PC-3 (cell line): Measurements from ENCODE around the gene STK24. TPM values are rescaled to one million over a fixed set of nuclear protein-coding genes. Genes with fewer than 3 reads are reported as not detected.

ENCODE experiments used
- ATAC-seq: fragments of 200-7000 bp; cut with Tn5 transposase; 2 replicates; pipeline ENCODE4 v1.9.1; 2020; ENCODE audit warnings: mild to moderate bottlenecking, moderate library complexity
- BruUV-seq: library from RNA; stranded (reverse); fragments of 400-500 nt; replicated peaks from 2 replicates; lab custom pipeline; 2021; lab: Mats Ljungman, UMichigan
- CTCF ChIA-PET: fragments of 300-600 bp; sonication (Branson Sonifier 250); formaldehyde crosslinking; loops from one replicate; lab custom pipeline; 2022; ENCODE audit warnings: antibody characterized with exemption; lab: Charles Lee
- POLR2A ChIA-PET: fragments of 300-600 bp; sonication (Branson Sonifier 250); formaldehyde crosslinking; loops from one replicate; lab custom pipeline; 2022; ENCODE audit warnings: antibody characterized with exemption; ENCODE audit not compliant: unreplicated experiment; lab: Charles Lee
- DNase-seq: peaks from one replicate; pipeline ENCODE4 v3.0.0-alpha.2; 2015
- H2AFZ ChIP-seq: fragments of 300-600 bp; sonication (generic); 2 replicates; pipeline ENCODE4 v1.6.0; 2016; ENCODE audit warnings: antibody characterized with exemption, low read length
- H3F3A ChIP-seq: fragments of 300-600 bp; sonication (generic); one replicate; pipeline ENCODE4 v1.6.0; 2017; ENCODE audit warnings: antibody characterized with exemption, low read length, control low read depth, mild to moderate bottlenecking; ENCODE audit not compliant: unreplicated experiment
- H3K27ac ChIP-seq: fragments of 300-600 bp; sonication (generic); 2 replicates; pipeline ENCODE4 v1.5.1; 2016; ENCODE audit warnings: mild to moderate bottlenecking, low read length
- H3K27me3 ChIP-seq: fragments of 300-600 bp; sonication (generic); 2 replicates; pipeline ENCODE4 v1.6.1; 2016; ENCODE audit warnings: low read length, mixed read lengths
- H3K36me3 ChIP-seq: fragments of 300-600 bp; sonication (generic); 2 replicates; pipeline ENCODE4 v1.6.1; 2016; ENCODE audit warnings: low read depth, mixed run types, low read length, mixed read lengths
- H3K4me1 ChIP-seq: fragments of 300-600 bp; sonication (generic); 2 replicates; pipeline ENCODE4 v1.5.1; 2016; ENCODE audit warnings: low read length; ENCODE audit not compliant: insufficient read depth
- H3K4me2 ChIP-seq: fragments of 300-600 bp; sonication (generic); 2 replicates; pipeline ENCODE4 v1.6.0; 2016; ENCODE audit warnings: low read length
- H3K4me3 ChIP-seq: fragments of 300-600 bp; sonication (generic); 2 replicates; pipeline ENCODE4 v1.5.1; 2016; ENCODE audit warnings: mild to moderate bottlenecking, low read length, mixed read lengths
- H3K79me2 ChIP-seq: fragments of 300-600 bp; sonication (generic); 2 replicates; pipeline ENCODE4 v1.6.1; 2017; ENCODE audit warnings: low read length, mixed read lengths
- H3K9ac ChIP-seq: fragments of 300-600 bp; sonication (generic); 2 replicates; pipeline ENCODE4 v1.6.0; 2016; ENCODE audit warnings: mild to moderate bottlenecking, low read length
- H3K9me2 ChIP-seq: fragments of 300-600 bp; sonication (generic); replicated peaks from 2 replicates; pipeline ENCODE4 v1.6.1; 2016; ENCODE audit warnings: mixed run types, low read length, mixed read lengths
- H3K9me3 ChIP-seq: fragments of 300-600 bp; sonication (generic); 2 replicates; pipeline ENCODE4 v1.6.1; 2016; ENCODE audit warnings: low read length, mixed read lengths
- H4K20me1 ChIP-seq: fragments of 300-600 bp; sonication (generic); 2 replicates; pipeline ENCODE4 v1.6.1; 2016; ENCODE audit warnings: low read length, mixed read lengths
- EZH2 ChIP-seq: fragments of 300-600 bp; sonication (generic); IDR thresholded peaks from one replicate; pipeline ENCODE4 v1.6.1; 2017; ENCODE audit warnings: antibody characterized with exemption, mild to moderate bottlenecking, low read length; ENCODE audit not compliant: unreplicated experiment
- EZH2phosphoT487 ChIP-seq: fragments of 300-600 bp; sonication (generic); IDR thresholded peaks from 2 replicates; pipeline ENCODE4 v1.6.1; 2018; ENCODE audit warnings: mild to moderate bottlenecking, antibody characterized with exemption, low read length, borderline replicate concordance
- intact Hi-C: fragments of 100-400 bp; cut with micrococcal nuclease; formaldehyde crosslinking; loops from 2 replicates; pipeline ENCODE4 v1.9.0; 2023
- total RNA-seq: library from RNA; depleted of rRNA; stranded (reverse); fragments of >200 nt; gene quantifications from 2 replicates; pipeline ENCODE4 v1.2.3, GENCODE V29; 2014
- TF ChIP-seq, protein P1 (sequence below): fragments of 300-600 bp; sonication (generic); conservative IDR thresholded peaks from 2 replicates; pipeline ENCODE4 v1.5.1; 2017; ENCODE audit warnings: antibody characterized with exemption, low read depth, mild to moderate bottlenecking, low read length

The STK24 gene
- total RNA-seq, 1 experiment from 2014 or later: 52.4 TPM

DNA sequence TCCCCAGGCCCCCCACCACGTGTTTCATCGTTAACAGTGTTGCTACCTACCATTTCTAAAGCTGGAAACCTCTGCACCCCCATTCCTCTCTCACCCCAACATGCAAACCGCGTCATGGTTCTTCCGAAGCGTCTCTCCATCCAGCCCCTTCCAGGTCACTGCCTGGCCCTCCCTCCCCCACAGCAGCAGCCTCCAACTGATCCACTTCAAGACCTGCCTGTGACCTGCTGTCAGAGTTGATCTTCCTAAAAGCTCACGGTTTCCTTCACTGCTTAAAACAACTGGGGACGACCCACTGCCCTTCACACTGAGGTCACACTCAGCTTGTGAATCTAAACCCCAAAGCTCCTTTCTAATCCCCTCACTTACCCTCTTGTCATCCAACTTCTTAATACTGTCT is 47.7 kb downstream of the STK24 start:
- peaks cover 100% of the 10 kb centered on the region for H3K79me2 ChIP-seq
- H3F3A ChIP-seq: no peaks in the 10 kb centered on the region
- H3K4me3 ChIP-seq: no peak overlapping the region
- H3K9me3 ChIP-seq: no peaks in the 10 kb centered on the region
- H3K27me3 ChIP-seq: no peaks in the 10 kb centered on the region
- H3K9ac ChIP-seq: no peak overlapping the region
- H4K20me1 ChIP-seq: peaks cover 30% of the 10 kb centered on the region
- no peak for DNase-seq
- H3K36me3 ChIP-seq: no peaks in the 10 kb centered on the region
- POLR2A ChIA-PET: no interaction called here
- H3K27ac ChIP-seq: no peak overlapping the region
- H2AFZ ChIP-seq: no peak overlapping the region
- H3K4me1 ChIP-seq: no peaks in the 10 kb centered on the region
- no TSS peak for BruUV-seq
- no peaks in the 10 kb centered on the region for H3K9me2 ChIP-seq
- TF ChIP-seq EZH2 (no peak), EZH2phosphoT487 (no peak)
- TF ChIP-seq, protein P1, sequence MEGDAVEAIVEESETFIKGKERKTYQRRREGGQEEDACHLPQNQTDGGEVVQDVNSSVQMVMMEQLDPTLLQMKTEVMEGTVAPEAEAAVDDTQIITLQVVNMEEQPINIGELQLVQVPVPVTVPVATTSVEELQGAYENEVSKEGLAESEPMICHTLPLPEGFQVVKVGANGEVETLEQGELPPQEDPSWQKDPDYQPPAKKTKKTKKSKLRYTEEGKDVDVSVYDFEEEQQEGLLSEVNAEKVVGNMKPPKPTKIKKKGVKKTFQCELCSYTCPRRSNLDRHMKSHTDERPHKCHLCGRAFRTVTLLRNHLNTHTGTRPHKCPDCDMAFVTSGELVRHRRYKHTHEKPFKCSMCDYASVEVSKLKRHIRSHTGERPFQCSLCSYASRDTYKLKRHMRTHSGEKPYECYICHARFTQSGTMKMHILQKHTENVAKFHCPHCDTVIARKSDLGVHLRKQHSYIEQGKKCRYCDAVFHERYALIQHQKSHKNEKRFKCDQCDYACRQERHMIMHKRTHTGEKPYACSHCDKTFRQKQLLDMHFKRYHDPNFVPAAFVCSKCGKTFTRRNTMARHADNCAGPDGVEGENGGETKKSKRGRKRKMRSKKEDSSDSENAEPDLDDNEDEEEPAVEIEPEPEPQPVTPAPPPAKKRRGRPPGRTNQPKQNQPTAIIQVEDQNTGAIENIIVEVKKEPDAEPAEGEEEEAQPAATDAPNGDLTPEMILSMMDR: no peak
- intact Hi-C loops: no loop called here
- no peak for ATAC-seq
- CTCF ChIA-PET: no interaction called here
- no peak overlapping the region for H3K4me2 ChIP-seq

DNA sequence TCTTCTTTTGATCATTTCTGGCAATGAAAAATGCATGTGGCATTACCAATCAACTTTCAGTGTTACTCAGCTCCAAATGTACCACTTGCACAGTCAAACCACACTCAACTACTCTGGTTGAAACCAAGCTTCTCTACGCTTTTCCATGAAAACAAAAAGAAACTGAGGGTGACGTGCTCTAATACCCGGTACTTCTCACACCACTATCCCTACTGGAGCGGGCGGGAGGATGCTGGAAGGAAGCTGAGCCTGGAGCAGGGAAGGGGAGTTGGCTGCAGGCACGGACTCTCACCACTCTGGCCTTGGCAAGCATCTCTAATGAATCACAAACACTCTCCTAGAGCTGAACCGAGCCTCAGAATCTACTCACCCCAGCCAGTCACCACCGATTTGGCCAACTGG is 48.2 kb downstream of the STK24 start:
- Histone ChIP-seq H3K79me2 (peaks cover 100% of the 10 kb centered on the region), H3K9me2 (no peaks in the 10 kb centered on the region), H3K9ac (no peak overlapping the region), H3K36me3 (no peaks in the 10 kb centered on the region), H2AFZ (no peak overlapping the region), H3F3A (no peaks in the 10 kb centered on the region), H3K27ac (no peak overlapping the region), H3K4me2 (no peak overlapping the region), H3K4me1 (no peaks in the 10 kb centered on the region), H3K4me3 (no peak overlapping the region), H3K9me3 (no peaks in the 10 kb centered on the region), H4K20me1 (peaks cover 32% of the 10 kb centered on the region), H3K27me3 (no peaks in the 10 kb centered on the region)
- no peak for ATAC-seq
- no peak for DNase-seq
- intact Hi-C loops: no loop called here
- no peak for TF ChIP-seq EZH2phosphoT487
- no peak for TF ChIP-seq EZH2
- TF ChIP-seq, protein P1: no peak
- BruUV-seq: no TSS peak
- POLR2A ChIA-PET: no interaction called here
- CTCF ChIA-PET: no interaction called here

DNA sequence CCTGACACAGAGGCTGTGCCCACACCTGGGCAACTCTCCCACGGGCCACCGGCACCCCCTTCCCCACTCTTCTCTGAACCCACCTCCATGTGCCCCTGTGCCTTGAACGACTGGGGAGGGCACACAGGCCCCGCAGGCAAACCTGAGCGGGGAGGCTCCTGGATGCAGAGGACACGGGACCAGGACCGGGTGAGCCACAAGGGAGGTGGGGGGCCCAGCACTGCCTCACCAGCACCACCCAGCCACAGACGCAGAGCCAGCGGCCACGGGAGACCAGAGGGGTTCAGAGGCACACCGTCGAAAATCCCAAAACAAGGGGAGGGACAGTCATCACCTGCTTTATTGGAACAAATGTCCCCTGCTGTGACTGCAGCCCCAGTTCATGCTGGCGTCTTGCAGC is 49.4 kb downstream of the STK24 start:
- no peak for ATAC-seq
- H3K4me3 ChIP-seq: no peak overlapping the region
- H3K9me2 ChIP-seq: no peaks in the 10 kb centered on the region
- TF ChIP-seq, protein P1: no peak
- H3K79me2 ChIP-seq: peaks cover 100% of the 10 kb centered on the region
- no peak overlapping the region for H3K9ac ChIP-seq
- H4K20me1 ChIP-seq: peaks cover 33% of the 10 kb centered on the region
- no peak overlapping the region for H2AFZ ChIP-seq
- intact Hi-C loops: no loop called here
- BruUV-seq: no TSS peak
- ChIA-PET CTCF (no interaction called here), POLR2A (no interaction called here)
- no peaks in the 10 kb centered on the region for H3F3A ChIP-seq
- no peak for DNase-seq
- H3K4me1 ChIP-seq: no peaks in the 10 kb centered on the region
- H3K27ac ChIP-seq: no peak overlapping the region
- no peak overlapping the region for H3K4me2 ChIP-seq
- H3K9me3 ChIP-seq: no peaks in the 10 kb centered on the region
- no peaks in the 10 kb centered on the region for H3K27me3 ChIP-seq
- H3K36me3 ChIP-seq: no peaks in the 10 kb centered on the region
